T-helper 1 cell (primary cell): ENCODE measurements around the gene WDFY4.

Source experiments
- DNase-seq, 5 donors: peaks; one replicate each; pipeline ENCODE4 v3.0.0-alpha.2; 2012 to 2020

WDFY4 gene

DNA sequence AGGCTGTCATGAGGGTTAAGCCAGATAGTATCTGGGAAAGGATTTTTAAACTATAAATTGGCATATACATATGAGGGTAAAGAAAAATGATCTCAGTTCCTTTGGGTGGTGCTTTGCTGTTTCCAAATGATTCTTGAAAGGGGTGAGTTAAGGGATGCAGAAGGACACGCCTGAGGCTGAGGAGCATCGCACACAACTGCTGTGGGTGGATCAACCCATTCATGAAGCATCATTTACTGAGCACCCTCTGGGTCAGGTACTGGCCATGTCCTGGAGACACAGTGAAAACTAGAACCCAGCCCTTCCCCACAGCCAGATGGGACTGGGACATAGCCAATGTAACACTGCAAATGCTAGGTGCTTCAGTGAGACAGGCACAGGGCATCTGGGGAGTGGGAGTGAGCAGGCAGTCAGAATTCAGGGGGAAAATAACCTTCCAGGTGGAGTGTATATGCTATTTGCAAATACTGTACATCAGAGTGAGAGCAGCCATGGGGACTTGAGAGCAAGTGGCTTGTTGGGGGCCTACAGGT is 112.1 kb downstream of the WDFY4 start:
- no peak for DNase-seq

- no peak for DNase-seq
Measured at GRCh38 chr10:48797830-48798229, 113.2 kb downstream of the WDFY4 start.

- no peak for DNase-seq
Measured at GRCh38 chr10:48798481-48799254, 114.0 kb downstream of the WDFY4 start.

GRCh38 chr10:48799341-48800006 is 114.8 kb downstream of the WDFY4 start:
- DNase-seq: no peak

- DNase-seq: peak in 1 of 5 donors; percentile 76
Measured at GRCh38 chr10:48800007-48800675, 115.5 kb downstream of the WDFY4 start.

DNA sequence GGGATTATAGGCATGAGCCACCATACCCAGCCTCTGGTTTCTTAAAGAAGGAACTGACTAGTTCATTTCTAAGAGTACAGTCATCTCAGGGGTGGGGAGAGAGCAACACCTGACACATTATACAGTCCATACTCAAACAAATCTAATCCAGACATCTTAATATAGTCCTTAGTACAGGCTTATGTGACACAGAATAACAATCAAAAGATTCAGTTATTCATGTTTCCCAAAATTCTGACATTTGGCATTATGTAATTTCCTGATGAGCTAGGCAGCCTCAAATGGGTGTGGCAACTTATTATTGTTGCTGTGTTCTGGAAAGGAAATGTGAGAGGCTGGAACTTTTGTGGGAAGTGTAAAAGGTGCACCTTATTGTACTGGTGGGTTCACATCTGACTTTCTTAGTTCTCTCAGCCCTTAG is 116.3 kb downstream of the WDFY4 start:
- DNase-seq: no peak

- DNase-seq: peak in 1 of 5 donors; percentile 48
Measured at GRCh38 chr10:48802611-48803071, 118.0 kb downstream of the WDFY4 start.

DNA sequence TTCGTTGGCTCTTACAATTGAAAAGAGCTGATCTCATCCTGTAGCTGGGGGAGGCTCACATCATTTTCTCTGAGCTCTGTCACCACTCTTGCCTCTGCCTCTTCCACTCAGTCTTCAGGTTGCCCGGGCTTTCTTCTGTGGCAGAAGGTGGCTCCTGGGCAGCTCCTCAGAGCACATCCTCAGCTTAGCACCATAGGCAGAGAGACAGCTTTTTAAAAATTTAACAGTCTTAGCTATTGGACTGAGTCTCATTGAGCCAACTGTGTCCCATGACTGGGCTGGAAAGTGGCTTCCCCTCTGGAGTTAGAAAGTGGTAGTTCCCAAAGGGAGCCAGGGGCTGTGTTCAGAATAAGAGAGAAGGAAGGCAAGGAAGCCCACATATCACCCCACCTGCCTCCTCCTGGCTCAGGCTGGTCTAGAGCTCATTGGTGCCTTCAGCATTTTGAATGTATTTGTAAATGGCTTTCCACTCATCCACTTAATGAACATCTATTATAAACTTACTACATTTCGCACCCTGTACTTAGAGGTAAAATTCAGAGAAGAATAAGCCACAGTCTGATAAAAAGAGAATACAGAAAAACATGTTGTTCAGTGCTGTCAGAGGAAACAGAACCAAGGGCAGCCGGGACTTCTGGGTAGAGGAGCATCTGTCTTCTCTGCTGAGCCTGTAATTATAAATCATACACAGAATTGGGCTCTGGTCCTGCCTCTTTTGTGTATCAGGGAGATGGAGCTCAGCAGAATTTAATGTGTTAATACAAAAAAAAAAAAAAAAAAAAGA is 119.3 kb downstream of the WDFY4 start:
- no peak for DNase-seq

GRCh38 chr10:48804740-48805182 is 120.1 kb downstream of the WDFY4 start:
- DNase-seq: no peak

- no peak for DNase-seq
Measured at GRCh38 chr10:48805411-48805810, 120.7 kb downstream of the WDFY4 start.

- DNase-seq: no peak
Measured at GRCh38 chr10:48805848-48806247, 121.2 kb downstream of the WDFY4 start.

DNA sequence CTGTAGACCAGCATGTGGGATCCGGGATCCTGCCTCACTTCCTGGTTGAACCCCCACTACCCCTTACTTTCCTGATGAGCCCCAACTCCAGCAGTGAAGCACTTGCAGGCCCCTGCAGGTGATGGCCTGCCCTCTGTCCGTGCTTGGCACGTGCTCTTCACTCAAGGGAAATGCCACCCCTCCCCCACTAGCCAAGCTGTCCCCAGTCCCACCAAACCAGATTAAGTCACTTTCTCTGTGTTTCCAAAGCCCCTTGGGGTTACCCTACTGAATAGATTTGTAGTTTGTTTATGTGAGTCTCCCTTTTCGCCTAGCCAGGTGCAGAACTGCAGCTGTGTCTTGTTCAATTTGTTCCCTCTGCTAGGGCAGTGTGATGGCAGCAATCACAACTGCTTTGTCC is 121.7 kb downstream of the WDFY4 start:
- no peak for DNase-seq

DNA sequence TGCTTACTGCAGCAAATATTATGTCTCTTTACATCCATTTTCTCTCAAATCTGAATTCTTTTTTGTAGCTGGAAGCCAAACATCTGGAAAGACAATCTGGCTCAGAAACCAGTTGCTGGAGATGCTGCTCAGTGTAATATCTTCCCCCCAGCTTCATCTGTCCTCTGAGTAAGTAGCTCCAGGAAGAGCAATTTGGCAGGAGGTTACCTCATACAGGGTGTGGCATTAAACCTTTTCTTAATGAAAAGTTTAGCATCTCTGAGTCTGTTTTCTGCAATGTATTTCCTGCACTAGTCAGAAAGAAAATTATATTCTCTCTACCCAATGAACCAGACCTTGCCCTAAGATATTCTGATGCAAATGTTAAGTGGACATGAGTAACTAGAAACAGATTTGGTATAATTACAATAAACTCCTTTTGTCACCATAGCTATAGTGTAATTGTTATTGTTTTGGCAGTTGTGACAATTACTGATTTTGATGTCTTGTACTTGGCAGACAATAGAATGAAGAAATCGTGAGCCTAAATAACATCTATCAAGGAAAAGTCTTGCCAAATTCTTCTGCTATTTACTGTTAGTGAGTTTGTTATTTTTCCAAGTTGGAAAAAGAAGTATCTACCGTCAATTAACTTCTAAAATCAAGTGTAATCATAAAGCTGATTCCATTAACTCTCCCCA is 123.3 kb downstream of the WDFY4 start:
- DNase-seq: no peak

- no peak for DNase-seq
Measured at GRCh38 chr10:48809261-48809660, 124.6 kb downstream of the WDFY4 start.

- no peak for DNase-seq
Measured at GRCh38 chr10:48811461-48811860, 126.8 kb downstream of the WDFY4 start.

GRCh38 chr10:48811917-48812316 is 127.2 kb downstream of the WDFY4 start:
- no peak for DNase-seq

DNA sequence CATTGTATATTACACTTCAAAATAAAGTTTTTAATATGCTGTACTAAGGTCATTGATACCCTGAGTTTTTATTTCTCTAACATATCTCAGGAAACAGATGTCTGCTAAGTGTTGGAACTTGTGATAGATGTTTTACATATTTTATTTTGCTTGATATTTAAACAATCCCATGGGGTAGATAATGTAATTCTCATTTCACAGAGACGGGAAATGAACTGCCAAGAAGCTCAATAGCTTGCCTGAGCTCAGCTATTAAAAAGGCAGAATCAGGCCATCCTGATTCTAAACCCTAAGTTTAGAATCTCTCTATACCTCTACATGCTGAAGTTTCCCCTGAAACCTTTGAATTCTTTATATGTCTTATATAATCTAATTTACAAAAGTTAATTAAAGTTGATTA is 128.6 kb downstream of the WDFY4 start:
- DNase-seq: no peak

DNA sequence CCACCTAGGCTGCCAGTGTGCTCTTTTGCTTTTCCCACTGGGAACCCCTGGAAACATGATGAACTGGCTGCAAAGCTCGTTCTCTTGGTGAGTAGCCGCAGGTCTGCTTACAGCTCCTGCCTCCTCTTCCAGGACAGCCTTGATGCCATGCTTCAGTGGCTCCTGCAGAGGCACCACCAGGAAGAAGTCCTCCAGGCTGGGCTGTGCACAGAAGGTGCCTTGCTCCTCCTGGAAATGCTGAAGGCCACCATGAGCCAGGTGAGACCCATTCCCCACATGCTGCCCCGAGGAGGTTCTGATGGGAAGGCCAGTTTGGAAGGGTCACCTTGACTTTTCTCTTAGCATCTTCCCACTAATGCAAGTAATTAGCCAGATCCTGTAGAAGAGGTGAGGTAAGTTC is 129.2 kb downstream of the WDFY4 start:
- no peak for DNase-seq

DNA sequence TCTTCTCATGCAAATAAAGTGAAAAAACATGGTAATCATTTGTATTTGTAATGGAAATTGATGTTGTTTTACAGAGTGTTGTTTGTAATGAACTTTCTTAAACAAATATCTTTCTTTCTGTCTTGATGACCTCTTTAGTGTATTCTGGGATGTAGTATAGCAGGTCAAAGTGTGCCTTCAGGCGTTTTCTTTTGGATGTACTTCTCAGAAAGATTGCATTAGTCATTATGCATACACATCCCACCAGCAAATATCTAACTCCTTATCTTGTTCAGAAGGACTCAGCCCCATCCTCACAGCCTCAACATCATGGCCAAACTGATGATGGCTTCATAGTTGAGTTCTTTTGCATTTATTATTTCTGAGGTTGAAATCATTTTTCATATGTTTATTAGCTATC is 130.3 kb downstream of the WDFY4 start:
- no peak for DNase-seq

- DNase-seq: no peak
Measured at GRCh38 chr10:48817141-48817540, 132.5 kb downstream of the WDFY4 start.

DNA sequence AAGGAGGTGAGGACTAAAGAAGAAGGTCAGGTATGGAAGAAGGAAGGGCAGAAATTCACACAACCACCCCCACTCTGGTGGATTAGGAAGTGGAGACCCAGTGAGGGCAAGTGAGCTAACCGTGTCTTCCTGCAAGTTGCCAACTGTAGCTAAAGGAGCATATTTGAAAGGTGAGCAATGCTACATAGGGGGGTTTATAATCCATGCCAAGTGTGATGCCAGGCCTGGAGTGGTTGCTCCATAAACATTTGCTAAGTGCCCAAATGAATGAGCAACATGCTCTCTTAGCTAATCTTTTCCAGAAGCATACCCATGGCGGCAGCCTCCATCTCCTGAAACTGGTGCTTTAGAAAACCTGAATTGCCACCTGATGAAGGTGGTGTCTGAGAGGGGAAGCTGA is 133.4 kb downstream of the WDFY4 start:
- no peak for DNase-seq
